ENCODE data around the gene ALDH1A2.

- TF ChIP-seq CTCF (optimal IDR thresholded peaks at IDR 0.05 in 1 of 3, IDR thresholded peaks at IDR 0.05 in 1 of 3, conservative IDR thresholded peaks at IDR 0.05 in 1 of 3; ENCODE audit: extremely low read depth in 1 of 3, insufficient read depth in 2 of 3, low read length in 3 of 3) (no peak), EZH2 (IDR thresholded peaks at IDR 0.05; ENCODE audit: low read length) (no peak)
Measured at GRCh38 chr15:57925650-57926049, 139.9 kb downstream of the ALDH1A2 start.

Measured in keratinocyte (primary cell).